Colon (tissue), 2 donors: ENCODE results near the gene RNF212.

Experiments
- FAIRE-seq: peaks from 2 replicates; lab custom pipeline; 2012; peaks lifted over from hg19 to GRCh38; lab: Jason Lieb, UNC
- donor health status: control.
- donor health status: control.

RNF212 gene

GRCh38 chr4:1090465-1091440 lies 22.6 kb downstream of the RNF212 start:
- FAIRE-seq: no peak

DNA sequence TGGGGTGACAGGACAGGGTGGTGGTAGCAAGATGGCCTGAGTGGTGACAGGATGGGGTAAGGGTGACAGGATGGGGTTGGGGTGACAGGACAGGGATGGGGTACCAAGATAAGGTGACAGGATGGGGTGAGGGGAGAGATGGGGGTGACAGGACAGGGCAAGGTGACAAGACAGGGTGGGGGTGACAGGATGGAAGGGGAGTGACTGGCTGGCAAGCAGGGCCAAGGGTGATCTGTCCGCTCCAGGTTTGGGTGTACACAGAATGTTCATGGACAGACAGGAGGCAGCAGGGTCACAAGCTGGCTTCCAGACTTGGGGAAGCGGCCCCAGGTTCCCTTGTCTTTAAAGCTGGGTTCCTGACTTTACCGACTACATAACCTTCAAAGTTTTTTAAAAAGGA lies 23.3 kb downstream of the RNF212 start:
- FAIRE-seq: no peak

GRCh38 chr4:1087371-1087770 lies 26.0 kb downstream of the RNF212 start:
- FAIRE-seq: no peak

- FAIRE-seq: no peak
Measured at GRCh38 chr4:1086011-1086410, 27.4 kb downstream of the RNF212 start.

DNA sequence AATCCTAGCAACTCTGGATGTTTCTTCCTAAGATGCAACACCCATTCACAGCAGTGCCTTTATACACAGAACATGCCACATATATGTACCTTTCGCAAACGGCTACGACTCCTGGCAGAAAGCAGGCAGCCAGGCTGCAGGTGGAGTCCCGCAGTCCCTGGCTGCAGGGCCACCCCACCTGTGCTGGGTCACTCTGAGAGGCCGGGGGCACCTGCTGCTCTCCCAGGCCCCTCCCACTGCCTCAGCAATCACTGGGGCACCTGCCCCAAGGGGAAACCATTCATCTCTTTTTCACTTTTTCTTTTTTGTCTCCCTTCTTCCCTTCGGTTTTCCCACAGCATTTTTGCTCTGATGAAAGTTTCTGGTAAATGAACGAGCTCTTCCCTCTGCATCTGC lies 28.0 kb downstream of the RNF212 start:
- no peak for FAIRE-seq

GRCh38 chr4:1084796-1085403 lies 28.5 kb downstream of the RNF212 start:
- FAIRE-seq: no peak

DNA sequence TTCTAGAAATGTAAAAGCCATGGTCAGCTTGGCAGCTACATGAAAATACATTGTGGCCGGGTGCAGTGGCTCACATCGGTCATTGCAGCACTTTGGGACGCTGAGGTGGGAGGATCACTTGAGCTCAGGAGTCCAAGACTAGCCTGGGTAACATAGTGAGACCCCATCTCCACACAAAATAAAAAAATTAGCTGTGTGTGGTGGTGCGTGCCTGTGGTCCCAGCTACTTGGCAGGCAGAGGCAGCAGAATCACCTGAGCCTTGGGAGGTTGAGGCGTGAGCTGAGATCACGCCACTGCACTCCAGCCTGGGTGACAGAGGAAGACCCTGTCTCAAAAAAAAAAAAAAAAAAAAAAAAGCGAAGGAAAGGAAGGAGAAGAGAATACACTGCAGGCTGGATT lies 29.0 kb downstream of the RNF212 start:
- FAIRE-seq: no peak

GRCh38 chr4:1082215-1083182 lies 30.9 kb downstream of the RNF212 start:
- no peak for FAIRE-seq

DNA sequence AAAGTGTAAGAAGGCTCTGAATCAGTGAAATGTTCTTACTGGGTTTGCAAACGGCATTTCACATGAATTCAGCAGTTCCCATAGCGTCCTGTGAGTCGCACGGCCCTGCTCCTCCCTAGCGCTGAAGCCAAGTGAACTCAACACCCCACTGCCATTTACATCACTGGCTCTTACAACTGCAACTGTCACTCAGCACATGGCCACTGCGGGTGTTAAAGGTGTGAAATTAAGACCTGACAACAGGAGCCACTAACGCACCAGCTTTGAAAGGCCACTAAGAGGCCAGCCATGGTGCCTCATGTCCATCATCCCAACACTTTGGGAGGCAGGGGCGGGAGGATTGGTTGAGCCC lies 31.7 kb downstream of the RNF212 start:
- no peak for FAIRE-seq

DNA sequence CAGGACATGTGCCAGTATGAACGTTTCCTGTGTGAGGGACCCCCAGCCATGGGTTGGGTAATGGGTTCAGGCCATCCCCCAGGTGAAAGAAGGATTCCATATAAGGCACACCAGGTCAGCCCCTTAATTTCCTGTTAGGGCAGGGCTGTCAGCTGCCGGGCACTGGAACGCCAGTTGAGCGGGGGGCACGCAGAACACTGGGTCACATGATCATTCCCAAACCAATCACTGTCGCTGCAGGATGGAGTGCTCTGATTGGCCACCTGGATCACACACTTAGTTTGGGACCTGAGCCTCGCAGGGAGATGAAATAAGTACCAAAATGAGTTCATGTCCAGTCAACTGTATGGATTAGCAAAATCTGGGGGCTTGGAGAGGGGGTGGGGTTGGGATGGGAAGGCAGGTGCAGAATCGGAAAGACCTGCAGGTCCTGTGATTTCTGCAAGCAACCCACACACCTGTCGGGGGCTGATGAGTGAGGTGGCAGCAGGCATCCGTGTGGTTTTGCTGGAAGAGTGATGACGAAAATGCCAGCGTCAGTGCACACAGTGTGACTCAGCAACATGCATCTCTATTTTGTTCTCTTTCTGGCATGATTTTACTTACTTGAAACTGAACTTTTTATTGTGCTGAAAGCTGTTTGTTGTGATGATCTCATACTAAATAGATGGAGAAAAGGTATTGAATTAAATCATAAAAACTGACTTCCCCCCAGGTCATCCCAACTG lies 32.2 kb downstream of the RNF212 start:
- FAIRE-seq: no peak

- no peak for FAIRE-seq
Measured at GRCh38 chr4:1080432-1080831, 32.9 kb downstream of the RNF212 start.

DNA sequence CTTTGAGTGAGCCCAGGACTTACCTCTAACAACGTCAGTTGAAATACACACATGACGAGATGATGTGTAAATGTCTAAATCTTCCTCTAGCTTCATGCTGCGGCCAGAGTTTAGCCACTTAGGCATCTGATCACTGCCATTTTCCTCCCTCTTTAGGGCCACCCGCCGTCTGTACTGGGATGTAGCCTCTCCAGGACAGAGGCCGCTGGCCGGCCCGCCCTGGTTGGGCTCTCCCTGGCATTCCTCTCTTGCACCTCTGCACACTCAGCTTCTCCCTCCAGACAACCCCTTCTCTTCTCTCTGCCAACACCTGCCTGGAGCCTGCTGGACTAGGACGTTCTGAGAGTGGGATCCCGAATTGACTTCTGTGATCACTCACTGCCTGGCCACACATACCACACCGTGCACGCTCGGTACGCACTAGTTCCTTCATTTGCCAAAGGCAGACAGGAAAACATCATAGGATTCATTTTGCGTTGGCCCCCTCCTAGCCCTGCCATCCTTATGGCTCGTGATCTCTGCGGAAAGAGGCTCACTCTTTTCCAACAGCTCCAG lies 33.6 kb downstream of the RNF212 start:
- no peak for FAIRE-seq

DNA sequence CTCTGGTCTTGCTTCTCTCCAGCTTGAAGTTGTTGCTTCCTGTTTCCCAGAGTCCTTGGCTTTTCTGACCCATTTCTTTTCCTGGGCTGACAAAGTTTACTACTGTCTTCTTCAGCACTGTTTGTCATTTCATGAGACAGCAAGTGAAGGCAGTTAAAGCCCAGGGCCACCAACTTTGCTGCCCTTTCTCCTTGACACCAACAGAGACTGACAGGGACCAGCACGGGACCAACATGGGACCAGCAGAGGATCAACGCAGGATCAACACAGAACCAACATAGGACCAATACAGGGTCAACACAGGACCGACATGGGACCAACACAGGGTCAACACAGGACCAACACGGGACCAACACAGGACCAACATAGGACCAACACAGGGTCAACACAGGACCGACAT lies 34.9 kb downstream of the RNF212 start:
- no peak for FAIRE-seq

- no peak for FAIRE-seq
Measured at GRCh38 chr4:1077711-1078477, 35.5 kb downstream of the RNF212 start.

DNA sequence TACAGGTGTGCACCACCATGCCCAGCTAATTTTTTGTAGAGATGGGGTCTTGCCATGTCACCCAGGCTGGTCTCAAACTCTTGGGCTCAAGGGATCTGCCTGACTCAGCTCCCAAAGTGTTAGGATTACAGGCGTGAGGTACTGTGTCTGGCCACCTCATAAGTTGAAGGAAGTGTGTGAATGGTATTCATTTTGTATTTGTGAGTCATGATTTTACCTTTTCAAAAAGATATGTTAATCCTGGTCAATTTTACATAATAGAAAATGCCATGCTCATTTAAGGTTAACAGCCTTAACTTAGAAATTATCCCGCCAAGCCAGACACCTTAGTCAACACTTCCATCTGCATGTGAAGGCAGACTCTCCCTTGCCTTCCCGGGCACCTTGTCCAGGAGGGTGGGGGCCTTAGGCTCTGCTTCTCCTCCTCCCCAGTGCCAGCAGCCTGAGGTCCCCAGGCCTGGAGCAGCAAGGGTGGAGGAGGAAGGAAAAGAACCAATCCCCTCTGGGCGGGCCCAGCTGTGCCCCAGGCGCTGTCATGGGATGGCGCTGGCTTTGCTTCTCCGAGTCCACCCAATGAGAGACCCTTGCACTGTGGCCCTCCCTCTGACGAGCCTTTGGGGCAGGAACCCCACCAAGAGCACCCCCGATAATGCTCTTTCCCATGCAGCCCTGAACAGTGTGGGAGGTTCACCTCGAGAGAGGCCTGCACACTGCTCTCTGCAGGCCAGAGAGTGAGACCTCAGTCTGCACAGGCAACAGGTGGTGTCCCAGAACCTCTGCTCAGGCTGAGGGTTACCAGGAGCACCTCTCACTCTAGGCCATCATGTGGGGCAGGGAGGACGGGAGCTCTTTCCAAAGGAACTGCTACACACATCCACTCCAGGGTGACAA lies 37.3 kb downstream of the RNF212 start:
- FAIRE-seq: no peak

DNA sequence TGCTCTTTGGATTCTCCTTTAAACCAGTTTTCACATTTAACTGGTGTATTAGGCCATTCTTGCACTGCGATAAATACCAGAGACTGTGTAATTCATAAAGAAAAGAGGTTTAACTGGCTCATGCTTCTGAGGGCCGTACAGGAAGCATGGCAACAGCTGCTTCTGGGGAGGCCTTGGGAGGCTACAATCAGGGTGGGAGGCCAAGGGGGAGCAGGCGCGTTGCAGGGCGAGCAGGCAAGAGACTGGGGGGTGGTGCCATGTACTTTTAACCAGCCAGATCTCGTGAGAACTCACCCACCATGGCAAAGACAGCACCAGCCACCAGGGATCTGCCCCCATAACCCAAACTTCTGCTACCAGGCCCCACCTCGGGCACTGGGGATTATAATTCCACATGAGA lies 38.1 kb downstream of the RNF212 start:
- FAIRE-seq: no peak

DNA sequence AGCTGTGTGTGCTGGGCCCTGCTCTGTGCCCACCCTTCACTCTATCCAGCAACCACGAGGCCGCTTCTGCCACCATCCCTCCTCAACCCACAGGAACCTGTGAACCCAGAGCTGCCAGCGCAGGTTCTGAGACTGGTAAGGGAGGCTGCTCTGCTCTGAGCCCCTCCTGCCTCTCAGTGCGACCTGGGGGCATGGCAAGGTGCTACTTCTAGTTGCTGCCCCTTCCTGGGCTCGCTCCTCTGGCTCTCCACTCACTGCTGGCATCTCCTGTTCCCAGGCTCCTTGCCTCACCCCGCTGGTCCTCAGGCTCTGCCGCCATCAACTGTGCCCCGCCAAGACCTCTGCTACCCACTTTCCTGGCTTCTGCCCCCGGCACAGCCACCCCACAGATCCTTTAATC lies 39.3 kb downstream of the RNF212 start:
- no peak for FAIRE-seq

DNA sequence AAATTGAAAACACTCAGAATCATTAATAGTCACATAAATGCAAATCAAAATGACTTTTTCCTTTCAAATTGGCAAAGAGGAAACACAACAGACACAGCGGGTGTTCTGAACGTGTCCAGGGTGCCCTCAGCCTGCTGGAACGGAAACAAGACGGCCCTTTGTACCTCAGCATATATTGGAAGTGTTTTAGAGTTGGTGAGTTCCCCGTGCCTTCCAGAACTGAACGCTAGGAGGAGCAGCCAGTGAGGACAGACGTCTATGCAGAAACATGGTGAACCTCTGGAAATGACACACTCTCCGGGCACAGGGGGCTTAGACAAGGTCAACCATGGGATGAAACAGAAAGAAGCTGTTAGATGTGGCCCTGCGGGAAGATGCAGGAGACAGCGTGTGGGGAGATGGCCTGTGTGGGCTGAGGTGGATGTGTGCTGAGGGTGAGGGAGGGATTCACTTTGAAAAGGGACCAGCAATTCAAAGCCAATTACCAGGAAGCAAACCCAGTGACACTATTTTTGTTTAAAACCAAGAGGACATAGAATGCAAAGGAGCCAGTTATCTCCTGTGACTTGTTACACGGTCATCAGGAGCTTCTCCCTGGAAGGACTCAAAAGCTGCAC lies 40.4 kb downstream of the RNF212 start:
- no peak for FAIRE-seq

- no peak for FAIRE-seq
Measured at GRCh38 chr4:1069394-1069793, 44.0 kb downstream of the RNF212 start.
